Activated effector memory CD4-positive, alpha-beta T cell treated with Interleukin-2 at 50 U/mL for 16 hours (primary cell): Measurements from ENCODE around the gene CDKN2D.

Source experiments
- DNase-seq: peaks from one replicate; pipeline ENCODE4 v3.0.0-alpha.2; 2020

Gene CDKN2D

GRCh38 chr19:10568826-10569651 is at the start of gene CDKN2D:
Gene CDKN2D, minus strand, starts transcription at chr19:10568979. Its CDS starts 326 bp downstream, at chr19:10568653.
- DNase-seq: peak; percentile 100

GRCh38 chr19:10617409-10618121 is 48.8 kb upstream of the CDKN2D start:
- no peak for DNase-seq

- DNase-seq: no peak
These were observed 46.7 kb upstream of the CDKN2D start for GRCh38 chr19:10615429-10616023.

- DNase-seq: no peak
These were observed 43.8 kb upstream of the CDKN2D start for GRCh38 chr19:10612499-10613119.

- DNase-seq: no peak
These were observed 43.1 kb upstream of the CDKN2D start for GRCh38 chr19:10611907-10612306.

GRCh38 chr19:10604460-10604980 is 35.7 kb upstream of the CDKN2D start:
- peak; percentile 5 for DNase-seq

GRCh38 chr19:10603873-10604459 is 35.2 kb upstream of the CDKN2D start:
- peak; percentile 13 for DNase-seq

- DNase-seq: peak; percentile 79
These were observed 34.5 kb upstream of the CDKN2D start for GRCh38 chr19:10603084-10603872.

GRCh38 chr19:10602330-10603083 is 33.7 kb upstream of the CDKN2D start:
- peak; percentile 79 for DNase-seq

GRCh38 chr19:10601999-10602329 is 33.2 kb upstream of the CDKN2D start:
- no peak for DNase-seq

- no peak for DNase-seq
These were observed 31.4 kb upstream of the CDKN2D start for GRCh38 chr19:10600149-10600548.

- no peak for DNase-seq
These were observed 25.2 kb upstream of the CDKN2D start for GRCh38 chr19:10593820-10594637.

- DNase-seq: no peak
These were observed 24.4 kb upstream of the CDKN2D start for GRCh38 chr19:10593148-10593547.

- DNase-seq: no peak
These were observed 19.0 kb upstream of the CDKN2D start for GRCh38 chr19:10587839-10588150.

GRCh38 chr19:10587022-10587838 is 18.5 kb upstream of the CDKN2D start, which contains the start of gene AP1M2:
Gene AP1M2, minus strand, starts transcription at chr19:10587312. Its CDS starts 81 bp downstream, at chr19:10587231.
- no peak for DNase-seq

- DNase-seq: no peak
These were observed 17.6 kb upstream of the CDKN2D start for GRCh38 chr19:10586396-10586795.

- no peak for DNase-seq
These were observed 14.4 kb upstream of the CDKN2D start for GRCh38 chr19:10583036-10583776.

- no peak for DNase-seq
These were observed 13.3 kb upstream of the CDKN2D start for GRCh38 chr19:10582091-10582490.
